GM20000 (cell line): ENCODE measurements around the gene DUOXA2.

Experiments
- DNase-seq: peaks from one replicate; pipeline ENCODE4 v3.0.0; 2012; ENCODE audit warnings: low spot score
- CTCF ChIP-seq: IDR thresholded peaks from 2 replicates; pipeline ENCODE4 v1.5.1; 2012; ENCODE audit warnings: mild to moderate bottlenecking, control low read depth; ENCODE audit errors: extremely low read depth, missing control alignments

DUOXA2 gene

GRCh38 chr15:45150997-45151396, 36.9 kb downstream of the DUOXA2 start:
- DNase-seq, result no peak
- TF ChIP-seq CTCF, result no peak

- DNase-seq, result no peak
- no peak for TF ChIP-seq CTCF
These were observed 38.1 kb downstream of the DUOXA2 start for GRCh38 chr15:45151998-45152828.

GRCh38 chr15:45155739-45156138, 41.6 kb downstream of the DUOXA2 start:
- no peak for TF ChIP-seq CTCF
- no peak for DNase-seq

GRCh38 chr15:45156744-45157455, 42.8 kb downstream of the DUOXA2 start:
- no peak for DNase-seq

GRCh38 chr15:45157974-45158373, 43.8 kb downstream of the DUOXA2 start:
- no peak for TF ChIP-seq CTCF
- DNase-seq, result no peak

More at GRCh38 chr15:45156744-45157455, 42.8 kb downstream of the DUOXA2 start:
- TF ChIP-seq CTCF, result no peak

GRCh38 chr15:45161666-45162065, 47.5 kb downstream of the DUOXA2 start:
- DNase-seq, result no peak
- no peak for TF ChIP-seq CTCF
